Neural crest cell (in vitro differentiated cells): ENCODE data around the gene ZNF768. TPM values are rescaled to one million over a fixed set of nuclear protein-coding genes. Genes with fewer than 3 reads are reported as not detected.
A peak's percentile ranks its signal among the peaks of the same experiment; 100 is the strongest.
"Not testable (repeated sequence)": the region's sequence is repeated elsewhere in the genome, so short reads cannot be mapped to it uniquely, and the experiment has no call there.

ENCODE experiments used
- DNase-seq: peaks from one replicate; pipeline ENCODE4 v3.0.0; 2021; ENCODE audit warnings: low read depth, mixed read lengths, low spot score
- H3K27ac Mint-ChIP-seq: one replicate; pipeline ENCODE4 v1.8.0; 2021; ENCODE audit warnings: mild to moderate bottlenecking, mixed read lengths; ENCODE audit not compliant: unreplicated experiment
- H3K27me3 Mint-ChIP-seq: 2 replicates; pipeline ENCODE4 v1.8.0; 2021; ENCODE audit warnings: low read depth, mild to moderate bottlenecking, mixed read lengths
- H3K36me3 Mint-ChIP-seq: 2 replicates; pipeline ENCODE4 v1.8.0; 2021; ENCODE audit warnings: low read depth, mild to moderate bottlenecking, mixed read lengths
- H3K4me1 Mint-ChIP-seq: 2 replicates; pipeline ENCODE4 v1.8.0; 2021; ENCODE audit warnings: mixed read lengths
- H3K4me3 Mint-ChIP-seq: one replicate; pipeline ENCODE4 v1.8.0; 2021; ENCODE audit warnings: mild to moderate bottlenecking, mixed read lengths
- H3K9me3 Mint-ChIP-seq: 2 replicates; pipeline ENCODE4 v1.8.0; 2021; ENCODE audit warnings: mixed read lengths
- CTCF ChIP-seq: fragments of 200-600 bp; sonication (generic); conservative IDR thresholded peaks from 2 replicates; pipeline ENCODE4 v1.5.0; 2021; ENCODE audit warnings: antibody characterized with exemption, mild to moderate bottlenecking
- total RNA-seq: library from RNA; stranded (reverse); gene quantifications from 2 replicates; pipeline ENCODE4 v1.2.1, GENCODE V29; 2021

The ZNF768 gene
- total RNA-seq, 1 donor from 2014 or later = 68.5 TPM

- Mint-ChIP-seq H3K4me1 (peaks cover 18% of the 10 kb centered on the region), H3K27ac (peak overlapping the region; percentile 72), H3K4me3 (peak overlapping the region; percentile 76), H3K9me3 (no peaks in the 10 kb centered on the region), H3K27me3 (no peaks in the 10 kb centered on the region), H3K36me3 (no peaks in the 10 kb centered on the region)
- DNase-seq = peak; percentile 95
- TF ChIP-seq CTCF = peak; percentile 53
Observed at GRCh38 chr16:30526823-30527634, 663 bp upstream of the ZNF768 start.

GRCh38 chr16:30525844-30526136, 576 bp downstream of the ZNF768 start:
- no peaks in the 10 kb centered on the region for H3K9me3 Mint-ChIP-seq
- no peaks in the 10 kb centered on the region for H3K36me3 Mint-ChIP-seq
- peaks cover 18% of the 10 kb centered on the region for H3K4me1 Mint-ChIP-seq
- H3K4me3 Mint-ChIP-seq = peak overlapping the region; percentile 92
- DNase-seq = no peak
- no peak overlapping the region for H3K27ac Mint-ChIP-seq
- H3K27me3 Mint-ChIP-seq = no peaks in the 10 kb centered on the region
- TF ChIP-seq CTCF = no peak

- H3K4me3 Mint-ChIP-seq = peak overlapping the region; percentile 73
- no peak overlapping the region for H3K27ac Mint-ChIP-seq
- H3K36me3 Mint-ChIP-seq = no peaks in the 10 kb centered on the region
- TF ChIP-seq CTCF = no peak
- H3K9me3 Mint-ChIP-seq = no peaks in the 10 kb centered on the region
- no peak for DNase-seq
- H3K27me3 Mint-ChIP-seq = no peaks in the 10 kb centered on the region
- H3K4me1 Mint-ChIP-seq = peaks cover 18% of the 10 kb centered on the region
Observed at GRCh38 chr16:30524575-30525568, 1.5 kb downstream of the ZNF768 start.

- peaks cover 18% of the 10 kb centered on the region for H3K4me1 Mint-ChIP-seq
- H3K9me3 Mint-ChIP-seq = no peaks in the 10 kb centered on the region
- no peak for DNase-seq
- no peaks in the 10 kb centered on the region for H3K36me3 Mint-ChIP-seq
- H3K4me3 Mint-ChIP-seq = peak overlapping the region; percentile 51
- no peak for TF ChIP-seq CTCF
- no peak overlapping the region for H3K27ac Mint-ChIP-seq
- peaks cover 2% of the 10 kb centered on the region for H3K27me3 Mint-ChIP-seq
Observed at GRCh38 chr16:30523768-30524574, 2.4 kb downstream of the ZNF768 start.

- peaks cover 11% of the 10 kb centered on the region for H3K4me1 Mint-ChIP-seq
- not testable (repeated sequence) for H3K36me3 Mint-ChIP-seq, DNase-seq, H3K27ac Mint-ChIP-seq, H3K27me3 Mint-ChIP-seq, H3K9me3 Mint-ChIP-seq
- H3K4me3 Mint-ChIP-seq = peak overlapping the region; percentile 19
Observed at GRCh38 chr16:30522702-30523463, 3.5 kb downstream of the ZNF768 start.
